ENCODE results near the gene SIGLEC10.

DNA sequence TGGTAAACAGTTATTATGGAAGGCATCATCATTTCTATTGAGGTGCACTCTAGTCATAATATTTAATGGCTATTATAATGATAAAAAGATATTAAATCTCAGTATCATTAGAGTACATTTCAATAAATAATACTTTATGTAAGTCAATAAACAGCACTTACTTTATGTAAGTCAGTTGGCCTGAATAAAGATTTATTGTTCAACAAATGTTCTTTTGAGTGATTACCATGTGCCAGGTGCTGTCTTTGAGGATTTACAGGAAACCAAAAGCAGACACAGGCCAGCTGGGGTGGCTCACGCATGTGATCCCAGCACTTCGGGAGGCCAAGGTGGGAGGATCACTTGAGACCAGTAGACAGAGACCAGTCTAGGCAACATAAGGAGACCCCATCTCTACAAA, 40.0 kb downstream of the SIGLEC10 start:
- TF ChIP-seq EZH2 (optimal IDR thresholded peaks at IDR 0.05; ENCODE audit: low read depth, low read length): no peak
- TF ChIP-seq, protein P1, sequence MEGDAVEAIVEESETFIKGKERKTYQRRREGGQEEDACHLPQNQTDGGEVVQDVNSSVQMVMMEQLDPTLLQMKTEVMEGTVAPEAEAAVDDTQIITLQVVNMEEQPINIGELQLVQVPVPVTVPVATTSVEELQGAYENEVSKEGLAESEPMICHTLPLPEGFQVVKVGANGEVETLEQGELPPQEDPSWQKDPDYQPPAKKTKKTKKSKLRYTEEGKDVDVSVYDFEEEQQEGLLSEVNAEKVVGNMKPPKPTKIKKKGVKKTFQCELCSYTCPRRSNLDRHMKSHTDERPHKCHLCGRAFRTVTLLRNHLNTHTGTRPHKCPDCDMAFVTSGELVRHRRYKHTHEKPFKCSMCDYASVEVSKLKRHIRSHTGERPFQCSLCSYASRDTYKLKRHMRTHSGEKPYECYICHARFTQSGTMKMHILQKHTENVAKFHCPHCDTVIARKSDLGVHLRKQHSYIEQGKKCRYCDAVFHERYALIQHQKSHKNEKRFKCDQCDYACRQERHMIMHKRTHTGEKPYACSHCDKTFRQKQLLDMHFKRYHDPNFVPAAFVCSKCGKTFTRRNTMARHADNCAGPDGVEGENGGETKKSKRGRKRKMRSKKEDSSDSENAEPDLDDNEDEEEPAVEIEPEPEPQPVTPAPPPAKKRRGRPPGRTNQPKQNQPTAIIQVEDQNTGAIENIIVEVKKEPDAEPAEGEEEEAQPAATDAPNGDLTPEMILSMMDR (IDR thresholded peaks at IDR 0.05; ENCODE audit: low read length): no peak
